A673 (cell line): Measurements from ENCODE around the gene MTHFD1.

Source experiments
- CTCF ChIP-seq: fragments of 300-800, 200-600 bp; sonication (generic); conservative IDR thresholded peaks from 2 replicates; pipeline ENCODE4 v1.5.1; 2017; ENCODE audit warnings: low read depth, mild to moderate bottlenecking, antibody characterized with exemption, low read length, moderate library complexity, mixed read lengths
- EZH2 ChIP-seq: fragments of 200-600 bp; sonication (generic); IDR thresholded peaks from 2 replicates; pipeline ENCODE4 v1.6.1; 2017; ENCODE audit warnings: borderline replicate concordance, low read depth, mild to moderate bottlenecking, mixed read lengths, antibody characterized with exemption, low read length; ENCODE audit not compliant: poor library complexity, severe bottlenecking

GRCh38 chr14:64493455-64493854 lies 105.3 kb downstream of the MTHFD1 start:
- TF ChIP-seq CTCF (no peak), EZH2 (no peak)
